ENCODE measurements around the gene FHOD3. TPM values are rescaled to one million over a fixed set of nuclear protein-coding genes. Genes with fewer than 3 reads are reported as not detected.
A peak's percentile ranks its signal among the peaks of the same experiment; 100 is the strongest.

The FHOD3 gene
- 27.7 TPM for total RNA-seq
- 10 to 100 TPM; 27.1 to 36.8 (median 34.5) TPM for polyA plus RNA-seq (ENCODE audit: insufficient read depth in 1 of 8, insufficient read length in 8 of 8, low replicate concordance in 1 of 8)
- long read RNA-seq, donor 1, full-length matches to known transcripts = 1 of 12 reads
- long read RNA-seq, donor 1, partial matches to known transcripts = 0 of 12 reads
- long read RNA-seq, donor 1, other reads (novel, unspliced or antisense) = 11 of 12 reads
- long read RNA-seq, donor 2 = 0 reads
- long read RNA-seq, donor 3, partial matches to known transcripts = 0 of 26 reads
- long read RNA-seq, donor 3, other reads (novel, unspliced or antisense) = 26 of 26 reads
- long read RNA-seq, donor 4, partial matches to known transcripts = 0 of 2 reads
- long read RNA-seq, donor 4, other reads (novel, unspliced or antisense) = 0 of 2 reads
- long read RNA-seq, donor 5 = 0 reads
- long read RNA-seq, donor 6 = 0 reads
- long read RNA-seq, donor 7, partial matches to known transcripts = 16 of 16 reads
- long read RNA-seq, donor 7, other reads (novel, unspliced or antisense) = 0 of 16 reads
- long read RNA-seq, donor 8 = 0 reads
- long read RNA-seq, donor 9, partial matches to known transcripts = 0 of 1 reads
- long read RNA-seq, donor 9, other reads (novel, unspliced or antisense) = 0 of 1 reads
- long read RNA-seq, donor 10, partial matches to known transcripts = 5 of 5 reads
- long read RNA-seq, donor 10, other reads (novel, unspliced or antisense) = 0 of 5 reads
- long read RNA-seq, donor 11, partial matches to known transcripts = 0 of 1 reads
- long read RNA-seq, donor 11, other reads (novel, unspliced or antisense) = 0 of 1 reads

DNA sequence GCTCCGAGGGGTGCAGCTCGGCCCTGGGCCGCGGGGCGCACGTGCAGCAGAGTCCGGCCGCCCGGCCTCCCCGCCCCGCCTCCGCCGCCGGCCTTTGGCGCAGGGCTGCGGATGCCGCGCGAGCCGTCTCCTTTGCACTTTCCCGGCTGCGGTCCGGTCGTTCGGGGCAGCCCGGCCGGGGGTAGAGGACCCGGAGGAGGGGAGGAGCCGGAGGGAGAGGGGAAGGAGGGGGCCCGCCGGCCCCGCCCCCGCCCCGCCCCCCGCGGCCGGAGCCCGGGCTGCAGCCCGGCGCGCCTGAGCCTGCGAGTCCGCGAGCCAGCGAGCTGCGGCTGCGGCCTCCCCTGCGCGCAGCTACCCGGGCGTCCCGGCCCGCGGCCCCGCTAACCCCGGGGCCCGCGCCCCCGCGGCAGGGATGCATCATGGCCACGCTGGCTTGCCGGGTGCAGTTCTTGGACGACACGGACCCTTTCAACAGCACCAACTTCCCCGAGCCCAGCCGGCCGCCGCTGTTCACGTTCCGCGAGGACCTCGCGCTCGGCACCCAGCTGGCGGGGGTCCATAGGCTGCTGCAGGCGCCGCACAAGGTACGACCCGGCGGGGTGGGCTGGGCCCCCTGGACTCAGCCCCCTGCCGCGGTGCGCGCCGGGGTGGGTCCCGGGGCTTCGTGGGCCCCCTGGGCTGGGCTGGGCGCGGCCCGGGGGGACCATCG is at the start of gene FHOD3:
Gene FHOD3 (plus strand): TSS at position 297 of the 709 bp plus-strand sequence. CDS start 123 bp downstream, at position 420.
- Histone ChIP-seq H3K36me3 (ENCODE audit: control insufficient read depth, insufficient read depth, low read length) (no peaks in the 10 kb centered on the region), H3K27ac (ENCODE audit: low read length) (peak within 1 kb of the TSS; percentile 47), H3K4me3 (ENCODE audit: low read length) (peak within 1 kb of the TSS; percentile 54), H3K27me3 (ENCODE audit: control insufficient read depth, insufficient read depth, low read length) (peaks cover 43% of the 10 kb centered on the region), H3K4me1 (ENCODE audit: control insufficient read depth, insufficient read depth, low read length) (peaks cover 13% of the 10 kb centered on the region), H3K9me3 (replicated peaks; ENCODE audit: control insufficient read depth, low read depth, low read length) (no peaks in the 10 kb centered on the region)
- WGBS (ENCODE audit: insufficient coverage) = under 1% methylated on average over 87 of the region's 91 CpGs
- DNase-seq = peak; percentile 78

DNA sequence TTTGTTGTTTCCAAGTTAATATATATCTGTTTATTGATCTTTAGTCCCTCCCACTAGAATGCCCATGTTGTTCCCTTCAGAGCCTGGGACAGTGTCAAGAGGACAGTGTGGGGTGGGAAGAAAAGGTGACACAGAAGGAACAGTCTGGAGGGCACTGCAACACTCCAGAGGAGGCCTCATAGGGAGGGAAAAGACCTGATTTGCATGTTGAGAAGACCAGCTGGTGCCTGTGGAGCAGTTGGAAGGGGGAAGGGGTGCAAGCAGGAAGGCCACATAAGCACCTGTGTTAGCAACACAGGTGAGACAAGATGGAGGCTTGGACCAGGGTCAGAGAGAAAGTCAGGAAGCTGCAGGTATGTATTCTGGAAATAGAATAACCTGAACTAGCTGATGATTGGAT is 48.1 kb upstream of the FHOD3 start:
- no peaks in the 10 kb centered on the region for H3K4me1 ChIP-seq (ENCODE audit: control insufficient read depth, insufficient read depth, low read length)
- H3K27ac ChIP-seq (ENCODE audit: low read length) = no peak overlapping the region
- DNase-seq = no peak
- H3K36me3 ChIP-seq (ENCODE audit: control insufficient read depth, insufficient read depth, low read length) = no peaks in the 10 kb centered on the region
- H3K27me3 ChIP-seq (ENCODE audit: control insufficient read depth, insufficient read depth, low read length) = no peaks in the 10 kb centered on the region
- no peaks in the 10 kb centered on the region for H3K9me3 ChIP-seq (replicated peaks; ENCODE audit: control insufficient read depth, low read depth, low read length)
- H3K4me3 ChIP-seq (ENCODE audit: low read length) = no peak overlapping the region

DNA sequence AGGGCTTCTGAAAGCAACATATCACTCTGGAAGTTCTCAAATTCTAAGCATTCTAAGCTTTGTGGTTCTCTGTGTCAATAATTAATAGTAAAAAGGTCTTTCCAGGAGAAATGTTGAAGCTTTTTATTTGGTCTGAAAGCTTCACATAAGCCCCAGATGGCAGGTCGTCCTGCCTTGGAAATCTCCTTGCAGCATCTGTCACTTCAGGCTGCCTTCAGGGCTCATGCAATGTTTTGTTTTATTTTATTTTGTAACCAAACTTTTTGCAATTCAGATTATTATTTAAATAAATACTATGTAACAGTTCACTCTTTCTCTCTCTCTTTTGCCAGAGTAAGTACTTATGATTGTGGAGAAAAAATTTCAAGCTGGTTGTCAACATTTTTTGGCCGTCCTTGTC is 46.7 kb upstream of the FHOD3 start:
- no CpG with 5 or more reads among the region's 2 CpGs for WGBS (ENCODE audit: insufficient coverage)
- Histone ChIP-seq H3K4me1 (ENCODE audit: control insufficient read depth, insufficient read depth, low read length) (no peaks in the 10 kb centered on the region), H3K36me3 (ENCODE audit: control insufficient read depth, insufficient read depth, low read length) (no peaks in the 10 kb centered on the region), H3K27me3 (ENCODE audit: control insufficient read depth, insufficient read depth, low read length) (no peaks in the 10 kb centered on the region), H3K4me3 (ENCODE audit: low read length) (no peak overlapping the region), H3K27ac (ENCODE audit: low read length) (no peak overlapping the region), H3K9me3 (replicated peaks; ENCODE audit: control insufficient read depth, low read depth, low read length) (no peaks in the 10 kb centered on the region)
- no peak for DNase-seq

DNA sequence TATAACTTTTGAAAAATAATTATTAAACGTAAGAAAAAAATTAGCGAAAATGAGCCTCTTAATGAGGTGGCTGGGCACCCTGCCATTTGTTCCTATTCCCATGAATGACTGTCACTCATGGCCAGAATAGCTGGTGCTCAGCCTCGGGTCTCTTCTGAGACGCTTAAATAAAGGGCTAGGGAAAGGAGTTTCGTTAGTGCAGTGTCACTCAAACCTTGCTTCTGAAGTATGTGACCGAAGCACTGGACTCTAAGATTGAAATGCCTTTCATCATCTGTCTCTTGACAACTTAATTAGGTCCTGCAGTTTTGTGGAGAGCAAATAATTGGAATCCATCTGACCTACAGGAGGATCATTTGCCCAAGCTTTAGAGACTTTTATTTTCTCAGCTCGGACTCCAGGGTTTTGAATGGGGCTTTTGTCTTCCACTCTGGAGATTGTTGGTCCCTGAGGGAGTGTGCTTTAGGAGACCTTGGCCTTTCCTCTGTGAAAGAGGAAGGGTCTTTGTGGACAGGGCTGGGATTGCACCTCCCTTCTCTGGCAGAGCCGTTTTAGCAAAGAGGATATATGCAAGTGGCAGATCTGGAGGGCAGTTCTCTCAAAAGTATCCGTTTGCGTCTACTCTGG is 42.3 kb upstream of the FHOD3 start:
- DNase-seq = no peak
- WGBS (ENCODE audit: insufficient coverage) = 32% methylated on average over 2 of the region's 10 CpGs

DNA sequence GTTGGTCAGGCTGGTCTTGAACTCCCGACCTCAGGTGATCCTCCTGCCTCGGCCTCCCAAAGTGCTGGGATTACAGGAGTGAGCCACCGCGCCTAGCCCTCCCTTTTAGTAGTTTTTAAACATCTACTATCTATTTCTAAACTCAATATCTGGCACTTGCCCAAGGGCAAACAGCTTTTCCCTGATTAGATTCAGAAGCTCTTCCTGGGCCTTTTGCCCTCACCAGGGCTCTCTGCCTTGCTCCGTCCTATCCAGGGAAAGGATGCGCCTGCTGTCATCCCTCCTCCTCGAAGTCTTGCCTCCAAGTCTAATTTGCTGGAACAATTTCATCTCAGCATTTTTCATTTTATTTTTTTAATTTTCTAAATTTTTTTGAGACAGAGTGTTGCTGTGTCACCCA is 41.4 kb upstream of the FHOD3 start:
- WGBS (ENCODE audit: insufficient coverage) = 93% methylated on average over 5 of the region's 7 CpGs
- Histone ChIP-seq H3K9me3 (replicated peaks; ENCODE audit: control insufficient read depth, low read depth, low read length) (no peaks in the 10 kb centered on the region), H3K27ac (ENCODE audit: low read length) (no peak overlapping the region), H3K4me1 (ENCODE audit: control insufficient read depth, insufficient read depth, low read length) (no peaks in the 10 kb centered on the region), H3K27me3 (ENCODE audit: control insufficient read depth, insufficient read depth, low read length) (no peaks in the 10 kb centered on the region), H3K4me3 (ENCODE audit: low read length) (no peak overlapping the region), H3K36me3 (ENCODE audit: control insufficient read depth, insufficient read depth, low read length) (no peaks in the 10 kb centered on the region)
- no peak for DNase-seq

More for the DNA sequence above, 42.3 kb upstream of the FHOD3 start:
- Histone ChIP-seq H3K27ac (ENCODE audit: low read length) (no peak overlapping the region), H3K9me3 (replicated peaks; ENCODE audit: control insufficient read depth, low read depth, low read length) (no peaks in the 10 kb centered on the region), H3K27me3 (ENCODE audit: control insufficient read depth, insufficient read depth, low read length) (no peaks in the 10 kb centered on the region), H3K36me3 (ENCODE audit: control insufficient read depth, insufficient read depth, low read length) (no peaks in the 10 kb centered on the region), H3K4me3 (ENCODE audit: low read length) (no peak overlapping the region), H3K4me1 (ENCODE audit: control insufficient read depth, insufficient read depth, low read length) (no peaks in the 10 kb centered on the region)

DNA sequence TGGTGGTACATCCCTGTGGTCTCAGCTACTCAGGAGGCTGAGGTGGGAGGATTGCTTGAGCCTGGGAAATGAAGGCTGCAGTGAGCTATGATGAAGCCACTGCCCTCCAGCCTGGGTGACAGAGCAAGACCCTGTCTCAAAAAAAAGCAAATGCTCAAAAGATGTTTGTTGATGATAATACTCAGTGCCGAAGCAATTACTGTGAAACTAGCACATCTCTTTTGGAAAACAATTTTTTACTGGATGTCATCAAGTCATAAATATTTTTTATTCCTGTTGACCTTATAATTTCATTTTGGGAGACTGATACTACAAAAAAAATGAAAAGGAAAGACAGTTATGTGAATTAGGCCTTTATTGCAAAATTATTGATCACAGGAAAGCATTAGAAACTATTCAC is 34.5 kb upstream of the FHOD3 start:
- H3K4me1 ChIP-seq (ENCODE audit: control insufficient read depth, insufficient read depth, low read length) = no peaks in the 10 kb centered on the region
- no CpG with 5 or more reads among the region's 1 CpG for WGBS (ENCODE audit: insufficient coverage)
- H3K36me3 ChIP-seq (ENCODE audit: control insufficient read depth, insufficient read depth, low read length) = no peaks in the 10 kb centered on the region
- H3K27me3 ChIP-seq (ENCODE audit: control insufficient read depth, insufficient read depth, low read length) = no peaks in the 10 kb centered on the region
- no peaks in the 10 kb centered on the region for H3K9me3 ChIP-seq (replicated peaks; ENCODE audit: control insufficient read depth, low read depth, low read length)
- DNase-seq = no peak
- no peak overlapping the region for H3K27ac ChIP-seq (ENCODE audit: low read length)
- H3K4me3 ChIP-seq (ENCODE audit: low read length) = no peak overlapping the region

DNA sequence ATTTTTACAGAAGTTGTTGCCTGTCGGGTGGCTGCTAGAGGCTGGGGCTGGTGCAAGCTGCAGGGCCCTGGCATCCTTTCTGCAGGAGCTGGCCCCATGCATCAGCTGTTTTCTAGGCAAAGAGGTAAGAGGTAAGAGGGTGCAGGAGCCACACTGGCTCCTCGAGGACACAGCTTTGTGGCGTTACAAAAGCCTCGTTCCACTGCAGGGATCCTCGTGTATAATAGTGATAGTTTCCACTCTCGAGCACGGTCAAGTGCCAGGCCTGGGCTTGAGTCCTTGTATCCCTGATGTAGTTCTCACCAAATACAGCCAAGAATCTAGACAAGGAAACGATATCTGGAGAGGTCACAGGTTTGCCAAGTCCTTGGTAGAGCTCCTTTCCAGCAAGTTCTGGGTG is 33.2 kb upstream of the FHOD3 start:
- H3K4me1 ChIP-seq (ENCODE audit: control insufficient read depth, insufficient read depth, low read length) = no peaks in the 10 kb centered on the region
- no peak for DNase-seq
- no peaks in the 10 kb centered on the region for H3K27me3 ChIP-seq (ENCODE audit: control insufficient read depth, insufficient read depth, low read length)
- no peak overlapping the region for H3K4me3 ChIP-seq (ENCODE audit: low read length)
- H3K9me3 ChIP-seq (replicated peaks; ENCODE audit: control insufficient read depth, low read depth, low read length) = no peaks in the 10 kb centered on the region
- no peaks in the 10 kb centered on the region for H3K36me3 ChIP-seq (ENCODE audit: control insufficient read depth, insufficient read depth, low read length)
- 73% methylated on average over 3 of the region's 8 CpGs for WGBS (ENCODE audit: insufficient coverage)
- no peak overlapping the region for H3K27ac ChIP-seq (ENCODE audit: low read length)

DNA sequence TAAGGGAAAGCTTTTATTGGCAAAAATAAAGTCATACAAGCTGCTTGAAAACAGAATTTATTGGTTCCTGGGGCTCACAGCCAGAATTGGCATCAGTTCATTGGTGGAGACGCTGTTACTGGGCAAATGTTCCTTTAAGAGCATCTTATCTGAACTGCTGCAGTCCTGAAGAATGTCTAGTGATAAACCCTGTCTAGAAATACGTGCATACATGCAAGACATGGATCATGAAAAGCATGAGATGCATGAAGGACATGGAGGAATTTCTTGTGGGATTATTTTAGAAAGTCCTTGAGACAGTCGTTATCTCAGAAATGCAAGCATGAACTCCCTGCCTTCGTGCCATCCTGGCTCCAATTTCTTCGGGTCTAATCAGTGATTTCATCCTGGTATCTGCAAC is 32.5 kb upstream of the FHOD3 start:
- no peak overlapping the region for H3K4me3 ChIP-seq (ENCODE audit: low read length)
- H3K9me3 ChIP-seq (replicated peaks; ENCODE audit: control insufficient read depth, low read depth, low read length) = no peaks in the 10 kb centered on the region
- H3K4me1 ChIP-seq (ENCODE audit: control insufficient read depth, insufficient read depth, low read length) = no peaks in the 10 kb centered on the region
- H3K36me3 ChIP-seq (ENCODE audit: control insufficient read depth, insufficient read depth, low read length) = no peaks in the 10 kb centered on the region
- no peak for DNase-seq
- no peaks in the 10 kb centered on the region for H3K27me3 ChIP-seq (ENCODE audit: control insufficient read depth, insufficient read depth, low read length)
- H3K27ac ChIP-seq (ENCODE audit: low read length) = no peak overlapping the region
- WGBS (ENCODE audit: insufficient coverage) = 71% methylated on average over 3 of the region's 5 CpGs

DNA sequence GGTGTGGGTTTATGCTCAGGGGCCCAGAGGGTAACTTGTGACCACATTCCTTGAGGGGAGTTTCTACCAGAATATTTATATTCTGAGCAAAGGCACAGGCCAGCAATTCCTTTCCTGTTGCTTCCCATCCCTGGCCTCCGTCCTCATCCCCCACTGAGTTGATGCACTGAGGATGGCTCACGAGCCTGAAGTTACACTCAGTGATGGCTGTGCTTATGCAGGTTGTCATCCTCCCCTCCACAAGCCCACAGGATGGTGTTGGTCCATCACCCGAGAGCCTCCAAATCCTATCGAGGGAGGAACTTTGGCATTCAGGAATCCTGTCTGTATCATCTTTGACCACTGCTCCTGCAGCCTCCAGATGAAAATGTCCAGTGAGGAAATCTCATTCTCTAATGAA is 28.4 kb upstream of the FHOD3 start:
- H3K27ac ChIP-seq (ENCODE audit: low read length) = no peak overlapping the region
- 95% methylated on average over 3 of the region's 4 CpGs for WGBS (ENCODE audit: insufficient coverage)
- no peak for DNase-seq

DNA sequence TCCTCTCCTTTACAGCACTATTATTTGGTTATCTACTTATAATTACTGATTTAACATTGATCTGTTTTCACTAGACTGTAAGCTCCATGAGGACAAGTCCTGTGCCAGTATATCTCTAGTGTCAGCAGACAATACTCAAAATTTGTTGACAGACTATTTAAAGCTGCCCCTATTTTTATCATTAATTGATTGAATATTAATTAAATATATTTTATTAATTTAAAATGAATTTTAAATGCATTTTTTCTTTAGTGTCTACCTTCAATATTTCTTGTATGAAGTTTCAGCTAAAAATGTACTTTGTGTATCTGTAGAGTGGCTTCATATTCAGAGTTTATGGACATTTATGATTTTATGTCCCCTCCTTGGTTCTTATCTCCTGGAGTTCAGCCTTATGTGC is 26.4 kb upstream of the FHOD3 start:
- H3K27ac ChIP-seq (ENCODE audit: low read length) = no peak overlapping the region
- no peaks in the 10 kb centered on the region for H3K36me3 ChIP-seq (ENCODE audit: control insufficient read depth, insufficient read depth, low read length)
- H3K4me1 ChIP-seq (ENCODE audit: control insufficient read depth, insufficient read depth, low read length) = no peaks in the 10 kb centered on the region
- no peaks in the 10 kb centered on the region for H3K27me3 ChIP-seq (ENCODE audit: control insufficient read depth, insufficient read depth, low read length)
- no peak for DNase-seq
- no peak overlapping the region for H3K4me3 ChIP-seq (ENCODE audit: low read length)
- no peaks in the 10 kb centered on the region for H3K9me3 ChIP-seq (replicated peaks; ENCODE audit: control insufficient read depth, low read depth, low read length)

More for the DNA sequence above, 28.4 kb upstream of the FHOD3 start:
- Histone ChIP-seq H3K4me1 (ENCODE audit: control insufficient read depth, insufficient read depth, low read length) (no peaks in the 10 kb centered on the region), H3K9me3 (replicated peaks; ENCODE audit: control insufficient read depth, low read depth, low read length) (no peaks in the 10 kb centered on the region), H3K4me3 (ENCODE audit: low read length) (no peak overlapping the region), H3K27me3 (ENCODE audit: control insufficient read depth, insufficient read depth, low read length) (no peaks in the 10 kb centered on the region), H3K36me3 (ENCODE audit: control insufficient read depth, insufficient read depth, low read length) (no peaks in the 10 kb centered on the region)
